OCI-M2 (cell line): ENCODE results near the gene ARID4A.
A peak's percentile ranks its signal among the peaks of the same experiment; 100 is the strongest.
"Not testable (repeated sequence)": the region's sequence is repeated elsewhere in the genome, so short reads cannot be mapped to it uniquely, and the experiment has no call there.

Source experiments
- DNase-seq: peaks from one replicate; lab custom pipeline; 2025; ENCODE audit not compliant: unreplicated experiment; lab: John Stamatoyannopoulos, UW

Gene ARID4A

GRCh38 chr14:58292187-58292586 is 6.2 kb upstream of the ARID4A start:
- no peak for DNase-seq

- no peak for DNase-seq
Measured at GRCh38 chr14:58294201-58294600, 4.2 kb upstream of the ARID4A start.

- DNase-seq = no peak
Measured at GRCh38 chr14:58296726-58297125, 1.6 kb upstream of the ARID4A start.

GRCh38 chr14:58297412-58297761 is 968 bp upstream of the ARID4A start:
- DNase-seq = no peak

GRCh38 chr14:58297762-58298476 is 436 bp upstream of the ARID4A start:
- peak; percentile 96 for DNase-seq

GRCh38 chr14:58299401-58300330 is 1.3 kb downstream of the ARID4A start:
- DNase-seq = peak; percentile 38

GRCh38 chr14:58301416-58301815 is 3.1 kb downstream of the ARID4A start:
- DNase-seq = no peak

GRCh38 chr14:58305730-58306129 is 7.4 kb downstream of the ARID4A start:
- DNase-seq = no peak

GRCh38 chr14:58307597-58308316 is 9.4 kb downstream of the ARID4A start:
- no peak for DNase-seq

- no peak for DNase-seq
Measured at GRCh38 chr14:58309086-58309485, 10.7 kb downstream of the ARID4A start.

GRCh38 chr14:58313699-58314098 is 15.3 kb downstream of the ARID4A start:
- no peak for DNase-seq

GRCh38 chr14:58315606-58316005 is 17.3 kb downstream of the ARID4A start:
- DNase-seq = no peak

- no peak for DNase-seq
Measured at GRCh38 chr14:58327019-58327418, 28.7 kb downstream of the ARID4A start.

- DNase-seq = no peak
Measured at GRCh38 chr14:58331111-58331510, 32.8 kb downstream of the ARID4A start.

GRCh38 chr14:58332561-58332960 is 34.2 kb downstream of the ARID4A start:
- DNase-seq = no peak

- not testable (repeated sequence) for DNase-seq
Measured at GRCh38 chr14:58339666-58340065, 41.3 kb downstream of the ARID4A start.

- DNase-seq = no peak
Measured at GRCh38 chr14:58341152-58341748, 42.9 kb downstream of the ARID4A start.

- DNase-seq = not testable (repeated sequence)
Measured at GRCh38 chr14:58343535-58343934, 45.2 kb downstream of the ARID4A start.

GRCh38 chr14:58353516-58354299 is 55.4 kb downstream of the ARID4A start:
- no peak for DNase-seq

GRCh38 chr14:58354808-58355207 is 56.5 kb downstream of the ARID4A start:
- DNase-seq = no peak
